CD8-positive, alpha-beta memory T cell (primary cell): ENCODE measurements around the gene CLIC3. TPM values are rescaled to one million over a fixed set of nuclear protein-coding genes. Genes with fewer than 3 reads are reported as not detected.

Experiments
- CTCF ChIA-PET: fragments of 350-600 bp; sonication (Branson Sonifier 250); formaldehyde crosslinking; loops from one replicate; lab custom pipeline; 2021; ENCODE audit warnings: antibody characterized with exemption; lab: Charles Lee
- POLR2A ChIA-PET: fragments of 350-600 bp; sonication (Branson Sonifier 250); formaldehyde crosslinking; loops from one replicate; lab custom pipeline; 2021; ENCODE audit warnings: antibody characterized with exemption; lab: Charles Lee
- DNase-seq, 5 donors: peaks; one replicate each; pipeline versions ENCODE4 v3.0.0 to v3.0.0-alpha.2; 2020 to 2022; ENCODE audit warnings: mixed read lengths in 1 of 5
- H3K27ac ChIP-seq: one replicate; pipeline ENCODE4 v1.7.0; 2013; ENCODE audit warnings: low read depth, mild to moderate bottlenecking, low read length, moderate library complexity
- H3K27me3 ChIP-seq: 2 replicates; pipeline ENCODE4 v1.7.0; 2013; ENCODE audit warnings: low read length, mild to moderate bottlenecking; ENCODE audit not compliant: insufficient read depth, poor library complexity, severe bottlenecking
- H3K36me3 ChIP-seq: 2 replicates; pipeline ENCODE4 v1.7.0; 2013; ENCODE audit warnings: mild to moderate bottlenecking, low read length, moderate library complexity; ENCODE audit not compliant: insufficient read depth
- H3K4me1 ChIP-seq: 2 replicates; pipeline ENCODE4 v1.7.0; 2013; ENCODE audit warnings: mild to moderate bottlenecking, low read length, moderate library complexity; ENCODE audit not compliant: insufficient read depth
- H3K4me3 ChIP-seq: 2 replicates; pipeline ENCODE4 v1.7.0; 2013; ENCODE audit warnings: mild to moderate bottlenecking, low read length
- H3K9me3 ChIP-seq: 2 replicates; pipeline ENCODE4 v1.7.0; 2013; ENCODE audit warnings: mild to moderate bottlenecking, low read length
- H3K27ac Mint-ChIP-seq, 8 donors: one replicate each; pipeline ENCODE4 v1.8.0; 2020 to 2021; ENCODE audit warnings: mixed read lengths in 8 of 8, mild to moderate bottlenecking in 6 of 8, inconsistent platforms in 3 of 8, moderate library complexity in 3 of 8
- H3K27me3 Mint-ChIP-seq, 2 donors: one replicate each; pipeline ENCODE4 v1.8.0; 2020 to 2021; ENCODE audit warnings: mixed read lengths in 2 of 2, mild to moderate bottlenecking in 1 of 2, moderate library complexity in 1 of 2
- H3K36me3 Mint-ChIP-seq, 3 donors: one replicate each; pipeline ENCODE4 v1.8.0; 2020 to 2021; ENCODE audit warnings: mixed read lengths in 3 of 3, inconsistent platforms in 1 of 3, mild to moderate bottlenecking in 1 of 3
- H3K4me1 Mint-ChIP-seq, 3 donors: one replicate each; pipeline ENCODE4 v1.8.0; 2020 to 2021; ENCODE audit warnings: mixed read lengths in 3 of 3, inconsistent platforms in 1 of 3, mild to moderate bottlenecking in 1 of 3
- H3K4me3 Mint-ChIP-seq, 7 donors: one replicate each; pipeline ENCODE4 v1.8.0; 2020 to 2021; ENCODE audit warnings: mixed read lengths in 7 of 7, mild to moderate bottlenecking in 6 of 7, moderate library complexity in 4 of 7, inconsistent platforms in 2 of 7
- H3K9me3 Mint-ChIP-seq, 5 donors: one replicate each; pipeline ENCODE4 v1.8.0; 2020 to 2022; ENCODE audit warnings: mixed read lengths in 5 of 5, mild to moderate bottlenecking in 3 of 5, moderate library complexity in 2 of 5, inconsistent platforms in 1 of 5
- polyA plus RNA-seq: library from polyadenylated mRNA; unstranded; fragments of 300-500 nt; fragmentation: Illumina TruSeq; gene quantifications from one replicate; pipeline ENCODE4 v1.2.3, GENCODE V29; 2021
- total RNA-seq, 2 experiments: library from RNA; stranded (reverse); gene quantifications; one replicate each; pipeline ENCODE4 v1.2.3, GENCODE V29; 2021

The CLIC3 gene
- total and polyA plus RNA-seq, 3 experiments from 2014 or later = 3.4 to 52.1 (median 4.1) TPM

DNA sequence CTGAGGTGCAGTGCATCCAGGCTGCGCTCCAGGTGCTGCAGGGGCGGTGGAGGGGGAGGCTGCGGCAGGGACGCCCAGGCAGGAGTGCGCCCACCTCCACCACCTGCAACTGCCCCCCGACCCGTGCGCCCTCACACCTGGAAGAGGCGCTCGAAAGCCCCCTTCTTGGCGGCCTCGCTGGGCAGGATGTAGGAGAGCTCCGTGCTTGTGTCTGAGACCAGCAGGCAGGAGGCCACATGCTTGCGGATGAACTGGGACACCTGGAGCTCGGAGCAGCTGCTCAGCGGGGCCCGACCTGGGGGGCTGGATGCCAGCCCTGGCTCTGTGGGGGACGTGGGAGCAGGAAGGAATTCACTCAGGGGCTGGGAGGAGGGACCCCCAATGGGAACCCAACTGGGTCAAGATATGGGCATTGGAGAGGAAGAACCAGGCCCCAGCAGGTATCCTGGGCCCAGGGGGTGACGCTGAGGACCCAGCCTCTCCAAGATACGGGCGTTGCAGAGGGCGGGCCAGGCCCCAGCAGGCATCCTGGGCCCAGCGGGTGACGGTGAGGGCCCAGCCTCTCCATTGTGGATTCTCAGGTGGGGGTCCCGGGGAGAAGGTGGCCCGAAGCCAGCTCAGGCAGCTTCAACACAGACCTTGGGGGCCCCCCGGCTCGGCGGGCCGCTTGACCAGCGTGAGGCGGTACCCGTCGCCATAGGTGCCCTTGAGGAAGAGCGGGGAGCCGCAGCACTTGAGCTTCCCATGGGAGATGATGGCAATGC, 18.6 kb upstream of the CLIC3 start:
- DNase-seq = no peak
- no peak overlapping the region for H3K4me3 ChIP-seq
- no peaks in the 10 kb centered on the region for H3K4me1 ChIP-seq
- Mint-ChIP-seq H3K4me3 (no peak overlapping the region), H3K27me3 (no peaks in the 10 kb centered on the region), H3K27ac (no peak overlapping the region), H3K36me3 (peaks cover 0 to 56% (median 0%) of the 10 kb centered on the region in 3 donors), H3K4me1 (peaks cover 0 to 4% (median 0%) of the 10 kb centered on the region in 3 donors), H3K9me3 (no peaks in the 10 kb centered on the region)
- H3K27ac ChIP-seq = no peak overlapping the region
- H3K9me3 ChIP-seq = no peaks in the 10 kb centered on the region
- no peaks in the 10 kb centered on the region for H3K36me3 ChIP-seq
- no peaks in the 10 kb centered on the region for H3K27me3 ChIP-seq
- ChIA-PET CTCF (interaction anchor here (0.9 to 1.5 kb wide), 4 partner anchors 12 to 32 kb away, joined by 3 to 5 read pairs (median 4); no protein-coding TSS in a partner anchor), POLR2A (no interaction called here)

DNA sequence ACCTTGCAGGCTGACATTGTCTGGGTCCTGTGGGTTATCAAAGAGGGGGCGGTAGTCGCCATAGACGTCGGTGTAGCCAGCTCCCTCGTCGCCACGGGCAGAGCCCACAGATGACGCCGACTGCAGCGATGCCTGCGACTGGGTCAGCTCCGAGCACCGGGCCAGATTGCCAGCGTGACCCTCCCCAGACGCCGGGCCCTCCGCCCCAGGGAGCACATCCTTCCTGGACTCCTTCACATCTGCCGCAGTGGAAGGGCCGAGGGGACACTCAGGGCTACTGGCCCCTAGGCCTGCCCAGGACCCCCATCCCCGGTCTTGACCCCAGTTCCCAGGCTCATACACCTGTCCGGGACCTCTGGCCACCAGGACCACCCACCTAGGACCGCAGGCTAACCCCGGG, 17.8 kb upstream of the CLIC3 start:
- H3K27ac ChIP-seq = no peak overlapping the region
- H3K9me3 ChIP-seq = no peaks in the 10 kb centered on the region
- CTCF ChIA-PET = interaction anchor here (1.4 to 1.5 kb wide), 2 partner anchors 21 to 33 kb away, joined by 3 to 5 read pairs; no protein-coding TSS in a partner anchor
- POLR2A ChIA-PET = no interaction called here
- no peak overlapping the region for H3K4me3 ChIP-seq
- Mint-ChIP-seq H3K36me3 (peaks cover 0 to 58% (median 0%) of the 10 kb centered on the region in 3 donors), H3K9me3 (no peaks in the 10 kb centered on the region), H3K4me3 (no peak overlapping the region), H3K4me1 (no peaks in the 10 kb centered on the region), H3K27me3 (no peaks in the 10 kb centered on the region), H3K27ac (no peak overlapping the region)
- H3K36me3 ChIP-seq = no peaks in the 10 kb centered on the region
- no peaks in the 10 kb centered on the region for H3K4me1 ChIP-seq
- H3K27me3 ChIP-seq = no peaks in the 10 kb centered on the region
- DNase-seq = no peak

- ChIA-PET CTCF (interaction anchor here (1.5 kb wide), 1 partner anchor 21 kb away, joined by 5 read pairs; no protein-coding TSS in a partner anchor), POLR2A (no interaction called here)
Observed at GRCh38 chr9:137013571-137013940, 17.2 kb upstream of the CLIC3 start.

DNA sequence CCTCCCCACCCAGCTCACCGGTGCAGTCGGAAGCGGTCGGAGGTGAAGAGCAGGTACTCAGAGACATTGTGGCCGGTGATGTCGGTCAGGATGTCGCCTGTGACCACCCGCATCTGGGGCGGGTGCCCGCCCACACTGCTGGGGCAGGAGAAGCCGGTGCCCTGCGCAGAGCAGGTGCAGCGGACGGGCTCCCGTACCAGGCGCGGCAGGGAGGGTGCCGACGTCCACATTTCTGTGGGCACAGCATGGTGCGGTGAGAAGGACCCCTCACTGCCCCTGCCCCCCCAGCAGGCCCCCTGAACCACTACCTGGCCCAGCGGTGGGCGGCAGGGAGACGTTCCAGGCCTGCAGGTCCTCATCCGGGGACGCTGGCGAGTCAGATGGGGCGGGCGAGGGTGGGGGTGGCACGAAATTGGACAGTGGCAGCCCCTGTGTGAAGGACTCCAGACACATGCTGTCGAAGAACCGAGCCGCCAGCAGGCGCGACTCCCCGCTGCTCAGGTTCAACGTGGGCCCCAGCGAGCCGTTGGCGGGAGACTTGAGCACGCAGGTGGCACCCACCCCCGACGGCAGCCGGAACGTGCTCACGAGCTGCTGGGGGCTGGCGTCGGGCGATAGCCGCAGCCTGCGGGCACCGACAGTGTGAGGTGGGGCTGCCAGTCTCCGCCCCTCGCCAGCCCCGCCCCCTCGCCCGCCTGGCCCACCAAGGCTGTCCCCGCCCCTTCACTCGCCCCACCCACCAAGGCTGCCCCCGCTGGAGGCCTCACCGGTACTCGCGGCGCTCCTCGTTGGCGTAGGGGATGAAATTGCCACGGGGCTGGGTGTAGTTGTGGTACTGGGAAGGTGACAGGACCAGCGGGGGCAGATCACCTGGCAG, 16.6 kb upstream of the CLIC3 start:
- no peaks in the 10 kb centered on the region for H3K36me3 ChIP-seq
- no peaks in the 10 kb centered on the region for H3K9me3 ChIP-seq
- H3K4me3 Mint-ChIP-seq = no peak overlapping the region
- H3K36me3 Mint-ChIP-seq = peaks cover 0 to 57% (median 0%) of the 10 kb centered on the region in 3 donors
- H3K4me1 Mint-ChIP-seq = no peaks in the 10 kb centered on the region
- no peak overlapping the region for H3K27ac ChIP-seq
- H3K4me1 ChIP-seq = no peaks in the 10 kb centered on the region
- H3K27me3 Mint-ChIP-seq = no peaks in the 10 kb centered on the region
- no peaks in the 10 kb centered on the region for H3K27me3 ChIP-seq
- H3K4me3 ChIP-seq = no peak overlapping the region
- ChIA-PET POLR2A (no interaction called here), CTCF (interaction anchor here (1.1 kb wide), 1 partner anchor 16 kb away, joined by 3 read pairs; no protein-coding TSS in a partner anchor)
- no peak overlapping the region for H3K27ac Mint-ChIP-seq
- no peak for DNase-seq
- H3K9me3 Mint-ChIP-seq = no peaks in the 10 kb centered on the region

More at GRCh38 chr9:137013571-137013940, 17.2 kb upstream of the CLIC3 start:
- H3K27me3 Mint-ChIP-seq = no peaks in the 10 kb centered on the region
- H3K27ac Mint-ChIP-seq = no peak overlapping the region
- no peaks in the 10 kb centered on the region for H3K4me1 ChIP-seq
- H3K4me1 Mint-ChIP-seq = no peaks in the 10 kb centered on the region
- no peaks in the 10 kb centered on the region for H3K36me3 ChIP-seq
- no peaks in the 10 kb centered on the region for H3K9me3 Mint-ChIP-seq
- H3K4me3 Mint-ChIP-seq = no peak overlapping the region
- H3K27me3 ChIP-seq = no peaks in the 10 kb centered on the region
- H3K9me3 ChIP-seq = no peaks in the 10 kb centered on the region
- DNase-seq = no peak
- H3K27ac ChIP-seq = no peak overlapping the region
- H3K36me3 Mint-ChIP-seq = peaks cover 0 to 56% (median 0%) of the 10 kb centered on the region in 3 donors
- H3K4me3 ChIP-seq = no peak overlapping the region

DNA sequence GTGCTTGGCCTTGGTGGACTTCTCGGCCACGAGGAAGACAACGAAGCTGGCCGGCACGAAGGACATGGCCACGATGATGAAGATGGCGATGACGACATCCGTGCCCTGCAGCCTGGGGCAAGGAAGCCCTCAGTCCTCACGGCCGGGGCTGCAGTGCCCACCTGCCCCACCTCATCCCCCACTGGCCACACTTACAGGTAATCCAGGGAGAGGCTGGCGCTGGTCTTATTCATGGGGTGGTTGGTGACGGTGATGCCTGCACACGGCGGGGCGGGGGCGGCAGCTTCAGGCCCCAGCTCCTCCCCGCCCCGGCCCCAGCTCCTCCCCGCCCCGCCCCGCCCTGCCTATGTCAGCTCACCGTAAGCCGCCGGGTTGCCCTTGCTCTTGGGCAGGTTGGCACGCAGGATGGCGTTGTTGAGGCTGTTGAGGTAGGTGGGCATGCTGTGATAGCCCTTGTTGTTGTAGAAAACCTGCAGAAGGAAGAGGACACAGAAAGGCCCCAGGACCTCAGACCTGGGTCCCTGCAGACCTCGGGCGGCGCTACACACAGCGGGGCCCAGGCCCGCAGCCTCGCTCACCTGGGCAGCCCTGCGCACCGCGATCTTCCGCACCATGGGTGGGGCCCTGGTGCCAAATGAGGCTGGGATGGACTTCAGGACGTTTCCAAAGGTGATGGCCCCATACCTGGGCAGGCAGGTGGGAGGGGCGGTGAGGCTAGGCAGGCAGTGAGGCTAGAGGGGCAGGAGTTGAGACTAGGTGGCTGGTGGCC, 15.7 kb upstream of the CLIC3 start:
- H3K36me3 Mint-ChIP-seq = peaks cover 0 to 52% (median 0%) of the 10 kb centered on the region in 3 donors
- no peak for DNase-seq
- H3K27me3 Mint-ChIP-seq = no peaks in the 10 kb centered on the region
- Histone ChIP-seq H3K9me3 (no peaks in the 10 kb centered on the region), H3K36me3 (no peaks in the 10 kb centered on the region), H3K4me1 (no peaks in the 10 kb centered on the region), H3K4me3 (no peak overlapping the region), H3K27ac (no peak overlapping the region), H3K27me3 (no peaks in the 10 kb centered on the region)
- H3K4me3 Mint-ChIP-seq = no peak overlapping the region
- ChIA-PET POLR2A (no interaction called here), CTCF (interaction anchor here (1.1 kb wide), 1 partner anchor 17 kb away, joined by 3 read pairs; no protein-coding TSS in a partner anchor)
- H3K27ac Mint-ChIP-seq = no peak overlapping the region
- H3K4me1 Mint-ChIP-seq = no peaks in the 10 kb centered on the region
- no peaks in the 10 kb centered on the region for H3K9me3 Mint-ChIP-seq

DNA sequence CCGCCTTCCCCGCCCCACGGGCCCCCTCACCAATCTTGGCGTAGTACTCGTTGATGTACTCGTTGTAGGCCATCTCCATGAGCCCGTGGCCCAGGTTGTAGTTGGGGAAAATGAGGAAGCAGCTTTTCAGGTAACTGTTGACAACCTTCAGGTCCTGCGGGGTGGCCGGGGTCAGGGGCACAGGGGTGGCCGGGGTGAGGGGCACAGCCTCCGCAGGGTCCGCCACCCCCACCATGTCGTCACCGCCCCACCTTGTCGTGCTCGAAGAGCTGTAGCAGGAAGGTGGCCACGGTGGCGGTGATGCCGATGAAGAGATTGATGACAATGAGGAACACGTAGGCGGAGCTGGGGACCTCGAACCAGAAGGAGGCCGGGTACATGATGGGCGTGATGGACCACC, 14.8 kb upstream of the CLIC3 start:
- no peaks in the 10 kb centered on the region for H3K9me3 Mint-ChIP-seq
- H3K27me3 Mint-ChIP-seq = no peaks in the 10 kb centered on the region
- DNase-seq = no peak
- no peak overlapping the region for H3K27ac Mint-ChIP-seq
- ChIA-PET POLR2A (no interaction called here), CTCF (no interaction called here)
- peaks cover 0 to 45% (median 0%) of the 10 kb centered on the region in 3 donors for H3K36me3 Mint-ChIP-seq
- no peaks in the 10 kb centered on the region for H3K9me3 ChIP-seq
- H3K4me1 Mint-ChIP-seq = peaks cover 5% of the 10 kb centered on the region in 3 donors
- no peaks in the 10 kb centered on the region for H3K4me1 ChIP-seq
- no peaks in the 10 kb centered on the region for H3K36me3 ChIP-seq
- no peak overlapping the region for H3K4me3 Mint-ChIP-seq
- no peak overlapping the region for H3K4me3 ChIP-seq
- H3K27me3 ChIP-seq = no peaks in the 10 kb centered on the region
- H3K27ac ChIP-seq = no peak overlapping the region

DNA sequence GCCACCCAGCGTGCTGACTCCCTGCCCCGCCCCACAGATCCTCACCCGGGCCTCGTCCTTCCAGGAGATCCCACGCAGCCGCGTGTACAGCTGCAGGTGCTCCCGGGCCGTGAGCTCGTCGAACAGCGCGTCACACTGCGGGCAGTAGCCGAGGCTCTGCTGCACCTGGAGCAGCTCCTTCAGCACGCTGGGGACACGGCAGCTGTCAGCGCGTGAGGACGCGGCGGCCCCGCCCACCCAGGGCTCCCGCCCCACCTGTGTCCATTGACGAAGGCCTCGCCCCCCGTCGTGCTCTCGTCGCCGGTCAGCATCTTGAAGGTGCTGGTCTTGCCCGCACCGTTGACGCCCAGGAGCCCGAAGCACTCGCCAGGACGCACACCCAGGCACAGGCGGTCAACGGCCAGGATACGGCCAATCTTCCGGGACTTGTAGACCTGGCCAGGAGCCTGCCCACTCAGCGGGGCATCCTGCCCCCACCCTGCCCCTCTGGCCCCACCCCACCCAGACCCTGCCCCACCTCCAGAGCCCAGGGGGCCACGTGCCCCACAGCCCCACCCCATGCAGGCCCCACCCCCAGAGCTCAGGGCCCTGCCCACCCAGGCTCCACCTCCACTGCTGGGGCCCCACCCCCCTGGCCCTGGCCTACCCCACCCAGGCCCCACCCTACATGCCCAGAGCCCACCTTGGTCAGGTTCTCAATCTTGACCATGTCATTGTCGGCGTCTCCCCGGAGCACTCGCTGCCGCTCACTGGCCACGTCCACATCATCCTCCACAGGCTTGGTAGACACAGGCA, 13.8 kb upstream of the CLIC3 start:
- Mint-ChIP-seq H3K4me1 (peaks cover 7 to 9% (median 9%) of the 10 kb centered on the region in 3 donors), H3K4me3 (no peak overlapping the region), H3K9me3 (no peaks in the 10 kb centered on the region), H3K36me3 (peaks cover 0 to 39% (median 0%) of the 10 kb centered on the region in 3 donors), H3K27ac (no peak overlapping the region), H3K27me3 (no peaks in the 10 kb centered on the region)
- Histone ChIP-seq H3K27ac (no peak overlapping the region), H3K4me3 (no peak overlapping the region), H3K4me1 (no peaks in the 10 kb centered on the region), H3K36me3 (no peaks in the 10 kb centered on the region), H3K27me3 (no peaks in the 10 kb centered on the region), H3K9me3 (no peaks in the 10 kb centered on the region)
- POLR2A ChIA-PET = no interaction called here
- DNase-seq = no peak
- CTCF ChIA-PET = interaction anchor here (1.0 to 1.4 kb wide), 2 partner anchors 37 to 57 kb away, joined by 3 read pairs; no protein-coding TSS in a partner anchor
